Testis (tissue), 2 donors: ENCODE measurements around the gene SMAP1.

Experiments used
- POLR2A ChIP-seq: fragments of 450-650 bp; IDR thresholded peaks from one replicate; pipeline ENCODE4 v1.6.1; 2017; ENCODE audit warnings: antibody characterized with exemption, mild to moderate bottlenecking, moderate library complexity
- TF ChIP-seq, protein P1 (sequence below), 3 experiments: fragments of 450-650 bp in 2 of 3; fragments of 200-600 bp in 1 of 3; sonication (generic) in 1 of 3; IDR thresholded peaks; one replicate each; pipeline ENCODE4 v1.5.1; 2016 to 2019; ENCODE audit warnings: antibody characterized with exemption in 3 of 3, mild to moderate bottlenecking in 2 of 3, moderate library complexity in 1 of 3

DNA sequence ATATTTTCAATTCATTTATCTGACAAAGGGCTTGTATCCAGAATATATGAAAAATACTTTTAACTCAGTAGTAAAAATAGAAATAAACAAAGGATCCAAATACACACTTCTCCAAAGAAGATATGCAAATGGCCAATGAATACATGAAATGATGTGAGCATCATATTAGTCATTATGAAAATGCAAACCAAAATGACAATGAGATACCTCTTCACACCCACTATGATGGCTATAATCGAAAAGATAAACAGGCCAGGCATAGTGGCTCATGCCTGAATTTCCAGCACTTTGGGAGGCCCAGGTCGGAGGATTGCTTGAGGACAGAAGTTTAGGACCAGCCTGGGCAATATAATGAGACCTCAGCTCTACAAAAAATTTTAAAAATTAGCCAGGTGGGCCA lies 33.8 kb upstream of the SMAP1 start:
- TF ChIP-seq, protein P1, sequence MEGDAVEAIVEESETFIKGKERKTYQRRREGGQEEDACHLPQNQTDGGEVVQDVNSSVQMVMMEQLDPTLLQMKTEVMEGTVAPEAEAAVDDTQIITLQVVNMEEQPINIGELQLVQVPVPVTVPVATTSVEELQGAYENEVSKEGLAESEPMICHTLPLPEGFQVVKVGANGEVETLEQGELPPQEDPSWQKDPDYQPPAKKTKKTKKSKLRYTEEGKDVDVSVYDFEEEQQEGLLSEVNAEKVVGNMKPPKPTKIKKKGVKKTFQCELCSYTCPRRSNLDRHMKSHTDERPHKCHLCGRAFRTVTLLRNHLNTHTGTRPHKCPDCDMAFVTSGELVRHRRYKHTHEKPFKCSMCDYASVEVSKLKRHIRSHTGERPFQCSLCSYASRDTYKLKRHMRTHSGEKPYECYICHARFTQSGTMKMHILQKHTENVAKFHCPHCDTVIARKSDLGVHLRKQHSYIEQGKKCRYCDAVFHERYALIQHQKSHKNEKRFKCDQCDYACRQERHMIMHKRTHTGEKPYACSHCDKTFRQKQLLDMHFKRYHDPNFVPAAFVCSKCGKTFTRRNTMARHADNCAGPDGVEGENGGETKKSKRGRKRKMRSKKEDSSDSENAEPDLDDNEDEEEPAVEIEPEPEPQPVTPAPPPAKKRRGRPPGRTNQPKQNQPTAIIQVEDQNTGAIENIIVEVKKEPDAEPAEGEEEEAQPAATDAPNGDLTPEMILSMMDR (IDR thresholded peaks at IDR 0.05), result no peak
- no peak for TF ChIP-seq POLR2A
